Tibial artery (tissue), 4 donors: ENCODE results near the gene AMZ1.

ENCODE experiments used
- DNase-seq, 2 donors: peaks; one replicate each; pipeline ENCODE4 v3.0.0-alpha.2; 2019
- H3K27ac ChIP-seq, 2 donors: fragments of 200-600 bp; sonication (generic) in 1 of 2; 1 replicate in 1 of 2; 2 replicates in 1 of 2; pipeline ENCODE4 v1.5.1; 2018 to 2019; ENCODE audit warnings: mild to moderate bottlenecking in 1 of 2
- H3K27me3 ChIP-seq, 2 donors: fragments of 200-600 bp; sonication (generic) in 1 of 2; one replicate each; pipeline versions ENCODE4 v1.5.1 to v1.6.0; 2016 to 2019
- H3K36me3 ChIP-seq, 3 donors: fragments of 200-600 bp; sonication (generic) in 2 of 3; one replicate each; pipeline ENCODE4 v1.5.1; 2016 to 2019; ENCODE audit warnings: mild to moderate bottlenecking in 2 of 3
- H3K4me1 ChIP-seq, 4 donors: fragments of 200-600 bp; sonication (generic) in 2 of 4; 1 replicate in 3 of 4; 2 replicates in 1 of 4; pipeline ENCODE4 v1.5.1; 2016 to 2019
- H3K4me3 ChIP-seq, 2 donors: fragments of 200-600 bp; sonication (generic) in 1 of 2; 1 replicate in 1 of 2; 2 replicates in 1 of 2; pipeline ENCODE4 v1.5.1; 2018 to 2019; ENCODE audit warnings: mild to moderate bottlenecking in 2 of 2
- H3K9me3 ChIP-seq, 3 donors: fragments of 200-600 bp; sonication (generic) in 1 of 3; one replicate each; pipeline ENCODE4 v1.5.1; 2016 to 2019
- CTCF ChIP-seq, 2 experiments: fragments of 200-600 bp in 1 of 2; fragments of 450-650 bp in 1 of 2; IDR thresholded peaks; one replicate each; pipeline ENCODE4 v1.5.1; 2017 to 2019; ENCODE audit warnings: antibody characterized with exemption in 2 of 2, mild to moderate bottlenecking in 1 of 2, moderate library complexity in 1 of 2
- intact Hi-C: fragments of 100-400 bp; cut with DNase I; formaldehyde crosslinking; loops from one replicate; pipeline ENCODE4 v1.15.0; 2023; ENCODE audit warnings: low total_unique reads

Gene AMZ1

DNA sequence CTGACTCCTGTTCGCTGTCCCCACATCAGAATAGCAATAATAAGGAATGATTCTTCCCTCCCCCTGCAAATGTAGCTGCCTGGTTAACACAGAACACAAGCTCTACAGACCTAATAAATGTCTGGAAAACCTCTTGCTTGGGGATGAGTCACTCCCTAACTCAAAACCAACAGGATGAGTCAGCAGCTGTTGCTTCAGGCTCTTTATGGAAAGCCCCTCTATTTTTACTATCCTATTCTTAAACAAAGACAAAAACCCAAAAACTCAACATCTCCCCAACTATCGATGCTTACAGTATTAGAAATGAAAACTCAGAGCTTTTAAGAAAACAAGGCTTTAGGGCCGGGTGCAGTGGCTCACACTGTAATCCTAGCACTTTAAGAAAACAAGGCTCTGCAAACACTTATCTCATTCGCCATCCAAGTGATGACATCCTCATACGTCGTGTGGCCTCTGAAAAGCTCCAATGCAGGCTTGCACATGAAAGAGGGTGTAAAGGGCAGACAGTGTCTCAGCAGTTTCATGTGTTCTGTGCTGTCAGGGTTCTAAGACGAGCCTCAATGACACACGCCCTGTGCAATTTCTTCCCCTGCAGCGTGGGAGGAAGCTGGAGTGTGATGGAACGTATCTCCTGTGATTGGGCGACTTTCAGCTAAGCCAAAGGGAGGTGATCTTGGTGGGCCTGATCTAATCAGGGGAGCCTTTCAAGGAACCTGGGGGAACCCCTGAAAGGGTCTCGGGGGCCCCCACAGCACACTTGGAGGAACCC lies 70.1 kb downstream of the AMZ1 start:
- peak overlapping the region; percentile 76 to 82 for H3K27ac ChIP-seq
- no peaks in the 10 kb centered on the region for H3K27me3 ChIP-seq
- intact Hi-C loops = no loop called here
- TF ChIP-seq CTCF (IDR thresholded peaks at IDR 0.05) = no peak
- DNase-seq = peak; percentile 55 to 74
- H3K36me3 ChIP-seq = no peaks in the 10 kb centered on the region
- H3K4me3 ChIP-seq = peak overlapping the region; percentile 4 to 8
- H3K4me1 ChIP-seq = peaks cover 5 to 67% (median 54%) of the 10 kb centered on the region in 4 donors
- no peaks in the 10 kb centered on the region for H3K9me3 ChIP-seq

GRCh38 chr7:2758673-2759616 lies 70.9 kb downstream of the AMZ1 start:
- Histone ChIP-seq H3K27ac (peak overlapping the region; percentile 76 to 82), H3K27me3 (no peaks in the 10 kb centered on the region), H3K9me3 (no peaks in the 10 kb centered on the region), H3K36me3 (no peaks in the 10 kb centered on the region), H3K4me3 (no peak overlapping the region), H3K4me1 (peaks cover 5 to 76% (median 61%) of the 10 kb centered on the region in 4 donors)
- intact Hi-C loops = no loop called here
- DNase-seq = no peak
- TF ChIP-seq CTCF (IDR thresholded peaks at IDR 0.05) = no peak

DNA sequence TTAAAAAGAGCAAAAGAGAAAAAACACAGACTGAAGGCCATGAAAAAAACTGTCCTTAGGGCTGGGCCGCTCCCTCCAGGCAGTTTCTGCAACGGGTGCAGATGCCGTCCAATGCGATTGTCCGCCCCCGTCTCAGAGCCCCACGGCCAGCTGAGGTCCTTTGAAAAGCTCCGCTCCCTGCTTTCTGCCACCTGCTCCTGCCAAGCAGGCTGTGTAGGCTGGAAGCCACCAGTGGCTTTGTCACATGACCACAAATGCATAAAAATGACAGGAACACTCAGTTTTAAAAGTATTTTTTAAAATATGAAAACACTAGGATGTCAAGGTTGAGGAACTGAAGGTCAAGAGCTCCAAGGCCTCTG lies 71.7 kb downstream of the AMZ1 start:
- Histone ChIP-seq H3K4me3 (peak overlapping the region; percentile 30 to 42), H3K27me3 (no peaks in the 10 kb centered on the region), H3K27ac (peak overlapping the region; percentile 76 to 82), H3K36me3 (no peaks in the 10 kb centered on the region), H3K4me1 (peaks cover 5 to 76% (median 61%) of the 10 kb centered on the region in 4 donors), H3K9me3 (no peaks in the 10 kb centered on the region)
- intact Hi-C loops = loop anchor here (5.0 kb wide), 2 partner anchors 43 to 83 kb away; partner anchors contain the start of gene GNA12
- no peak for TF ChIP-seq CTCF (IDR thresholded peaks at IDR 0.05)
- no peak for DNase-seq

- Histone ChIP-seq H3K27ac (peak overlapping the region; percentile 76 to 82), H3K4me1 (peaks cover 5 to 76% (median 61%) of the 10 kb centered on the region in 4 donors), H3K27me3 (no peaks in the 10 kb centered on the region), H3K4me3 (peak overlapping the region; percentile 30 to 42), H3K9me3 (no peaks in the 10 kb centered on the region), H3K36me3 (no peaks in the 10 kb centered on the region)
- peak; percentile 54 to 56 for TF ChIP-seq CTCF (IDR thresholded peaks at IDR 0.05)
- peak; percentile 78 to 90 for DNase-seq
- intact Hi-C loops = loop anchor here (5.0 kb wide), 2 partner anchors 42 to 82 kb away; partner anchors contain the start of gene GNA12
Measured at GRCh38 chr7:2760098-2760889, 72.3 kb downstream of the AMZ1 start.

DNA sequence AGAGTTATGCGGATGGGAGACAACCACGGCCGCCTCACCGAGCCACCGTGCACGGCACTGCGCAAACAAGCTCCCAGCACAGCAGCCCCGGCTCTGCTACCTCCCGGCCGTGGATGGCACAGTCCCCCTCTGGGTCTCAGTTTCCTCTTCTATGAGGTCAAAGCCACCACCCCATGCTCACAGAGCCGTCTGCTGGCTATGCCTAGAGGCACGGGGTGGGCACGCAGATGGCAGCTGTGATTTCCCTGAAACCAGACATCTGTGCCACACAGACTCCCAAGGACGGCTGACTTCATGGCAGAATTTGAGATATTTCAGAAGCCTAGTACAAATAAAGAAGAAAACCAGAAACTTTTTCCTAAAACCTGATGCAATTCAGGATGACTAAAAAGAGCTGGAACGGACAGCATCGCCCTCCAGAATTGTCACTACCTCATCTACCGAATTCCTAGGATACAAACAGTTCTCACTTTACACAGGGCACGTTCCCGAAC lies 73.2 kb downstream of the AMZ1 start:
- Histone ChIP-seq H3K4me3 (peak overlapping the region in 1 of 2 donors; percentile 42), H3K27me3 (no peaks in the 10 kb centered on the region), H3K9me3 (no peaks in the 10 kb centered on the region), H3K27ac (peak overlapping the region; percentile 76 to 82), H3K4me1 (peaks cover 5 to 76% (median 61%) of the 10 kb centered on the region in 4 donors), H3K36me3 (no peaks in the 10 kb centered on the region)
- intact Hi-C loops = loop anchor here (5.0 kb wide), 2 partner anchors 41 to 81 kb away; partner anchors contain the start of gene GNA12
- no peak for TF ChIP-seq CTCF (IDR thresholded peaks at IDR 0.05)
- DNase-seq = peak in 1 of 2 donors; percentile 63
